Astrocyte (in vitro differentiated cells and primary cell): Measurements from ENCODE around the gene BBIP1.

Experiments
- EZH2 ChIP-seq: IDR thresholded peaks from 2 replicates; pipeline ENCODE4 v1.6.1; 2012; ENCODE audit warnings: mild to moderate bottlenecking, low read length, inconsistent platforms; ENCODE audit not compliant: insufficient read depth
- TF ChIP-seq, protein P1 (sequence below): IDR thresholded peaks from 2 replicates; pipeline ENCODE4 v1.5.1; 2011; ENCODE audit warnings: low read depth, mild to moderate bottlenecking, inconsistent platforms, low read length, moderate library complexity; ENCODE audit not compliant: insufficient read depth

DNA sequence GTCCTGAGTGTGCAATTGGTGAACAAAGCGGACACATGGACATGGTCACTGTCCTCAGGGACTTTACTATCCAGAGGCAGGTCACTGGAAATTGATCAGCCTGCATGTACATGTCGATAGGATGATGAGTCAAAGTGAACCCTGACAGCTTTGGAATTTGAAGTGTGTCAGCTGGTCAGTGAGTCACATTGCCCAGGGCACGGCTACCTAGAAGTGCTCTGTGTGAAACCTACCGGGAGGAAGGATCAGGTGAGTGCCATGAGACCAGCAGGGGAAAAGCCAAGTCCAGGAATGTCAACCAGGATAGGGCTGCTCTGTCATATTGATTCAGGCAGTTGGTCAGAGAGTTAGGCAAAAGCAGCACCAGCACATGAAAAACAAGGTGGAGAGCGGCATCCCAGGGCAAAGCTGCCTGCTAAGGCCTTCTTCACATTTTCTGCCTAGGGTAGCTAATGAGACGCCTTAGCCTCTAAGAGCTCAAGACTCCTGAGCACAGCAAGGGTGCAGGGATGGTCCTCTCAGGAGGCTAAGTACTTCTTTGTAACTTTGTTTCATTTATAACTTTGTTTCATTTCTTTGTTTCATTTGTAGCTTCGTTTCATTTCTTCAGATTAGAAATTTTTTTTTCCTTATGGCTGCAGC lies 66.6 kb downstream of the BBIP1 start:
- TF ChIP-seq, protein P1, sequence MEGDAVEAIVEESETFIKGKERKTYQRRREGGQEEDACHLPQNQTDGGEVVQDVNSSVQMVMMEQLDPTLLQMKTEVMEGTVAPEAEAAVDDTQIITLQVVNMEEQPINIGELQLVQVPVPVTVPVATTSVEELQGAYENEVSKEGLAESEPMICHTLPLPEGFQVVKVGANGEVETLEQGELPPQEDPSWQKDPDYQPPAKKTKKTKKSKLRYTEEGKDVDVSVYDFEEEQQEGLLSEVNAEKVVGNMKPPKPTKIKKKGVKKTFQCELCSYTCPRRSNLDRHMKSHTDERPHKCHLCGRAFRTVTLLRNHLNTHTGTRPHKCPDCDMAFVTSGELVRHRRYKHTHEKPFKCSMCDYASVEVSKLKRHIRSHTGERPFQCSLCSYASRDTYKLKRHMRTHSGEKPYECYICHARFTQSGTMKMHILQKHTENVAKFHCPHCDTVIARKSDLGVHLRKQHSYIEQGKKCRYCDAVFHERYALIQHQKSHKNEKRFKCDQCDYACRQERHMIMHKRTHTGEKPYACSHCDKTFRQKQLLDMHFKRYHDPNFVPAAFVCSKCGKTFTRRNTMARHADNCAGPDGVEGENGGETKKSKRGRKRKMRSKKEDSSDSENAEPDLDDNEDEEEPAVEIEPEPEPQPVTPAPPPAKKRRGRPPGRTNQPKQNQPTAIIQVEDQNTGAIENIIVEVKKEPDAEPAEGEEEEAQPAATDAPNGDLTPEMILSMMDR, result no peak
- TF ChIP-seq EZH2, result no peak
